ENCODE results near the gene CD82. TPM values are rescaled to one million over a fixed set of nuclear protein-coding genes. Genes with fewer than 3 reads are reported as not detected.

The CD82 gene
- total and polyA plus RNA-seq, 9 donors, result 6.9 to 74.9 (median 29.5) TPM

DNA sequence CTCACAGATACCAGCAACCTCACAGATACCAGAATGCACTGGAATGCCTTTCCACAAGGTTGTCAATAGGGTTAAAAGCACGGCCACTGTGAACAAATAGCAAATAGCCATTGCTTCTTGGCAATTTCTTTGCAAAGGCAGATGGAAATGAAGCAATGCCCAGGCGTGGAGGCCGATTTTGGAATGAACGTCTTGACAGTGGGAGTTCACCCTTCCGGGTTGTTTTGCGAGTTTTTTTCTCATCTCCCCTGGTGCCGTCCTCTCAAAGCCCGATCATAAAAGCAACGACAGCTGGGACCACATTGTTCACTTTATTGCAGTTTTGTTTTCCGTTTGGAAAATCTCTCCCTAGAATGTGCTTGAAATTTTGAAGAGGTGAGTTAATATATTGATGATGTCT, 38.0 kb upstream of the CD82 start:
- Histone ChIP-seq H3K4me3 (no peak overlapping the region), H3K27ac (no peak overlapping the region), H3K9me3 (no peaks in the 10 kb centered on the region), H3K36me3 (no peaks in the 10 kb centered on the region), H3K27me3 (no peaks in the 10 kb centered on the region), H3K4me1 (ENCODE audit: insufficient read depth) (no peaks in the 10 kb centered on the region)
- intact Hi-C loops (cut with DNase I), result no loop called here
- WGBS, 3 donors, result 20 to 44% (median 29%) methylated on average over 10 of the region's 10 CpGs
- no peak for DNase-seq
- TF ChIP-seq, protein P1, sequence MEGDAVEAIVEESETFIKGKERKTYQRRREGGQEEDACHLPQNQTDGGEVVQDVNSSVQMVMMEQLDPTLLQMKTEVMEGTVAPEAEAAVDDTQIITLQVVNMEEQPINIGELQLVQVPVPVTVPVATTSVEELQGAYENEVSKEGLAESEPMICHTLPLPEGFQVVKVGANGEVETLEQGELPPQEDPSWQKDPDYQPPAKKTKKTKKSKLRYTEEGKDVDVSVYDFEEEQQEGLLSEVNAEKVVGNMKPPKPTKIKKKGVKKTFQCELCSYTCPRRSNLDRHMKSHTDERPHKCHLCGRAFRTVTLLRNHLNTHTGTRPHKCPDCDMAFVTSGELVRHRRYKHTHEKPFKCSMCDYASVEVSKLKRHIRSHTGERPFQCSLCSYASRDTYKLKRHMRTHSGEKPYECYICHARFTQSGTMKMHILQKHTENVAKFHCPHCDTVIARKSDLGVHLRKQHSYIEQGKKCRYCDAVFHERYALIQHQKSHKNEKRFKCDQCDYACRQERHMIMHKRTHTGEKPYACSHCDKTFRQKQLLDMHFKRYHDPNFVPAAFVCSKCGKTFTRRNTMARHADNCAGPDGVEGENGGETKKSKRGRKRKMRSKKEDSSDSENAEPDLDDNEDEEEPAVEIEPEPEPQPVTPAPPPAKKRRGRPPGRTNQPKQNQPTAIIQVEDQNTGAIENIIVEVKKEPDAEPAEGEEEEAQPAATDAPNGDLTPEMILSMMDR (IDR thresholded peaks at IDR 0.05), result no peak
- no peak for TF ChIP-seq POLR2A (IDR thresholded peaks at IDR 0.05)
- no peak for TF ChIP-seq EP300 (IDR thresholded peaks at IDR 0.05)

DNA sequence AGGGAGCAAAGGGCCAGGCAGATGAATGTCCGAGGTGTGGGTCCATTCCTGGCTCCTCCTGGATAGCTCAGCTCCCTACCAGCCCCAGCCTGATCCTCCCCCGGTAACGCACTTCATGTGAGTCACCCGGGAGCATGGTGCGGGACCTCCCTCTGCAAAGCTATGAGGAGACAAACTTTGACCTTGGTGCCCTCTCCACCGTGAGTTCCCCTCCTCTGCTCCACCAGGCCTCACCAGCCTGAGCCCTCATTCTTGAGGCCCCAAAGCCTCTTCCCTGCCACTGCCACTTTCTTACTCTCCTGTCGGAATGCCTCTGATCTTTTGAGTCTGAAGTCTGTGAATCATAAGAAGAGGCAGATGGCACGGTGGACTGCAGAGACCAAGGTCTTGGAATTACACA, 37.4 kb upstream of the CD82 start:
- DNase-seq, result no peak
- WGBS, 3 donors, result 60 to 75% (median 71%) methylated on average over 8 of the region's 8 CpGs
- H3K27ac ChIP-seq, result no peak overlapping the region

DNA sequence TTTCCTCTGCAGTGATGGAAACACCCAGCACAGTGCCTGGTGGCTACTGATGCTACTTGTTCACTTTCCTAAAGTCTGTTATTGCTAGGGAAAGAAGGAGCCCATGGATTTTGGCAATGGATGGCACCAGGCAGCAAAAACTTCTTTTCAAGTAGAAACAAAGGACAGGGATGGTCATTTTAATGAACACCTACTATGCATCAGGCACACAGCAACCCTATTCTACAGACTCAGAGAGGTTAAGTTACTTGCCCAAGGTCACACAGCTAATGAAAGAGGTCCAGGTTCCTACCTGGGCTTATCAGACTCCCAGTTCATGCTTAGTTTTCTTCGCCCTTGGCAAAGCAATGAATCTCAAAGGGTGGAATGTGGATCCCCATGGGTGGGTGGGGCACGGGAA, 36.9 kb upstream of the CD82 start:
- 86 to 90% (median 86%) methylated on average over 2 of the region's 2 CpGs for WGBS, 3 donors
- Histone ChIP-seq H3K9me3 (no peaks in the 10 kb centered on the region), H3K4me3 (no peak overlapping the region), H3K36me3 (no peaks in the 10 kb centered on the region), H3K27me3 (no peaks in the 10 kb centered on the region), H3K4me1 (ENCODE audit: insufficient read depth) (no peaks in the 10 kb centered on the region), H3K27ac (no peak overlapping the region)
- intact Hi-C loops (cut with DNase I), result no loop called here
- no peak for TF ChIP-seq POLR2A (IDR thresholded peaks at IDR 0.05)
- TF ChIP-seq, protein P1 (IDR thresholded peaks at IDR 0.05), result no peak
- no peak for TF ChIP-seq EP300 (IDR thresholded peaks at IDR 0.05)
- no peak for DNase-seq

More for the DNA sequence above, 37.4 kb upstream of the CD82 start:
- H3K9me3 ChIP-seq, result no peaks in the 10 kb centered on the region
- H3K4me3 ChIP-seq, result no peak overlapping the region
- H3K27me3 ChIP-seq, result no peaks in the 10 kb centered on the region
- H3K4me1 ChIP-seq (ENCODE audit: insufficient read depth), result no peaks in the 10 kb centered on the region
- TF ChIP-seq POLR2A (IDR thresholded peaks at IDR 0.05) (no peak), EP300 (IDR thresholded peaks at IDR 0.05) (no peak)
- TF ChIP-seq, protein P1 (IDR thresholded peaks at IDR 0.05), result no peak
- intact Hi-C loops (cut with DNase I), result no loop called here
- H3K36me3 ChIP-seq, result no peaks in the 10 kb centered on the region

DNA sequence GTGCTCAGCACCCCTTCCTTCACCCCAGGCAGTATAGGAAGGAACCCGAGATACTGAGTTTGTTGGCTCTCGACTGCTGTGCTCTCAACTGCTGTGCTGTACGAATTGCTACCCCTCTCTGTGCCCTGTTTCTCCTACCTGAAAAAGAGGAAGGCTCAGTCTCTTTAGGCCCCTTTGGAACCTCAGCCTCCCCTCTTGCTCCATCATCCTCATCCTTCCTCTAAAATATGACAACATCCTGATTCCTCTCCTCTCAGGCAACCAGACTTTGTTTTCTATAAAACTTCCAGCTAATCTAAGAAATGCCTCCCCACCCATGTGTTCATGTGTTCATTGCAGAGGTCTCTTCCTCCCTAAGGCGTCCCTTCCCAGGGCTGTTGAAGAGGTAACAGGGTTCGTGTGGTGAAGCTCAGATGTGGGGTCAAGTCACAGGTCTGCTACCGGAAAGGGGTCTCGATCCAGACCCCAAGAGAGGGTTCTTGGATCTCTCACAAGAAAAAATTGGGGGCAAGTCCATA, 35.5 kb upstream of the CD82 start:
- 79 to 83% (median 82%) methylated on average over 7 of the region's 7 CpGs for WGBS, 3 donors
- H3K9me3 ChIP-seq, result no peaks in the 10 kb centered on the region
- DNase-seq, result no peak
- H3K4me3 ChIP-seq, result no peak overlapping the region
- no peaks in the 10 kb centered on the region for H3K4me1 ChIP-seq (ENCODE audit: insufficient read depth)
- no peaks in the 10 kb centered on the region for H3K27me3 ChIP-seq
- intact Hi-C loops (cut with DNase I), result loop anchor here (10.0 kb wide), 3 partner anchors 395 to 435 kb away; partner anchors contain the start of gene EXT2 (in 1 of the 4)
- TF ChIP-seq POLR2A (IDR thresholded peaks at IDR 0.05) (no peak), EP300 (IDR thresholded peaks at IDR 0.05) (no peak)
- TF ChIP-seq, protein P1 (IDR thresholded peaks at IDR 0.05), result no peak
- H3K36me3 ChIP-seq, result no peaks in the 10 kb centered on the region
- no peak overlapping the region for H3K27ac ChIP-seq
